ENCODE results near the gene GLP2R.

GLP2R gene

GRCh38 chr17:9868552-9868951 lies 42.8 kb downstream of the GLP2R start:
- no peak for TF ChIP-seq CTCF (IDR thresholded peaks at IDR 0.05; ENCODE audit: insufficient read depth, low read length, missing control alignments)
- no peak overlapping the region for H3K4me3 ChIP-seq (ENCODE audit: low read depth, low read length)
- ChIA-PET CTCF (no interaction called here), POLR2A (no interaction called here)
- no peak for DNase-seq (ENCODE audit: low read depth, low spot score)

- no peak overlapping the region for H3K4me3 ChIP-seq (ENCODE audit: low read depth, low read length)
- ChIA-PET POLR2A (no interaction called here), CTCF (no interaction called here)
- no peak for TF ChIP-seq CTCF (IDR thresholded peaks at IDR 0.05; ENCODE audit: insufficient read depth, low read length, missing control alignments)
- no peak for DNase-seq (ENCODE audit: low read depth, low spot score)
Measured at GRCh38 chr17:9872852-9873251, 47.1 kb downstream of the GLP2R start.

- DNase-seq (ENCODE audit: low read depth, low spot score), result no peak
- no peak for TF ChIP-seq CTCF (IDR thresholded peaks at IDR 0.05; ENCODE audit: insufficient read depth, low read length, missing control alignments)
- ChIA-PET POLR2A (no interaction called here), CTCF (no interaction called here)
- no peak overlapping the region for H3K4me3 ChIP-seq (ENCODE audit: low read depth, low read length)
Measured at GRCh38 chr17:9874722-9875121, 49.0 kb downstream of the GLP2R start.

GRCh38 chr17:9875441-9875840 lies 49.7 kb downstream of the GLP2R start:
- ChIA-PET POLR2A (no interaction called here), CTCF (interaction anchor here (0.6 kb wide), 1 partner anchor 421 kb away, joined by 3 read pairs; no protein-coding TSS in a partner anchor)
- no peak overlapping the region for H3K4me3 ChIP-seq (ENCODE audit: low read depth, low read length)
- TF ChIP-seq CTCF (IDR thresholded peaks at IDR 0.05; ENCODE audit: insufficient read depth, low read length, missing control alignments), result no peak
- DNase-seq (ENCODE audit: low read depth, low spot score), result no peak

GRCh38 chr17:9878356-9878755 lies 52.6 kb downstream of the GLP2R start:
- no peak overlapping the region for H3K4me3 ChIP-seq (ENCODE audit: low read depth, low read length)
- CTCF ChIA-PET, result no interaction called here
- no peak for TF ChIP-seq CTCF (IDR thresholded peaks at IDR 0.05; ENCODE audit: insufficient read depth, low read length, missing control alignments)
- no peak for DNase-seq (ENCODE audit: low read depth, low spot score)
- POLR2A ChIA-PET, result no interaction called here

GRCh38 chr17:9878786-9879525 lies 53.2 kb downstream of the GLP2R start:
- DNase-seq (ENCODE audit: low read depth, low spot score), result no peak
- ChIA-PET POLR2A (no interaction called here), CTCF (no interaction called here)
- no peak for TF ChIP-seq CTCF (IDR thresholded peaks at IDR 0.05; ENCODE audit: insufficient read depth, low read length, missing control alignments)
- no peak overlapping the region for H3K4me3 ChIP-seq (ENCODE audit: low read depth, low read length)

All from AG04449 (cell line).